CD4-positive, alpha-beta T cell treated with Interleukin-12 subunit alpha and Interleukin-12 subunit beta, for 1 hour (primary cell): ENCODE measurements around the gene VOPP1.

ENCODE experiments used
- DNase-seq: peaks from one replicate; pipeline ENCODE4 v3.0.0-alpha.2; 2020

Gene VOPP1

DNA sequence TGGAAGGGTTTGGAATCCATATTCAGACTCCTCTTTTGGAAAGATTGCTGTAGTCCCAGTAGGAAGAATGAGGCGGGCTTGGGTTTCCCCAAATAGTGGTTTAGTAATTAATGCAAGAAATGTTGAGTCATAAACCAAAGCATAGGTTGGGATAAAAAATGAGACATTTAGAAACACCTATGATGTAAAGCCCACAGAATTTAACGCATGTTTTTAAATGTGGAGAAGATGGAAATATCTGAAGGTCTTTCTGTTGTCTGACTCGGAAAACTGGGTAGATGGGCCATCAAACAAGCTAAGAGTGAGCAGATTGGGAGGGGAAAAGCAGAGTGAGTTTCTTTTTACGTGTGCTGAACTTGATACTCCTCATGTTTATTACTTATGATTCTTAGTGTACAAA lies 145.0 kb downstream of the VOPP1 start:
- DNase-seq: no peak

DNA sequence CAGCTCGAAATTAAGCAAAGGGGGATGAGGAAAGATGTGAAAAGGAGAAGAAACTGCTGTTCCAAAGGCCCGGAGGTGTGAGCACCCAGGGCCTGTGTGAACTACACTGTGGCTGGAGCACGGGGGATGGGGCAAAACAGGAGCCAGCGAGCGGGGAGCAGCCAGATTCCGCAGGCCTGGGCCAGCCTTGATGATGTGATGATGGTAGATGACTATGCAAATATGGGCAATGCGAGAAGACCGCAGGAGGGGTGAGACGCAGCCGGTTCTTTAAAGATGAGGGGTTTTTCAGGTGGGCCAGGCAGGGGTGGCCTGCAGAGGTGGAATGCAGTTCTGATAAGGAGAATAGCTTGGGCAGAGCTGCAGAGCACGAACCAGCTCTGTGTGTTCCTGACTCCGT lies 145.6 kb downstream of the VOPP1 start:
- DNase-seq: no peak

DNA sequence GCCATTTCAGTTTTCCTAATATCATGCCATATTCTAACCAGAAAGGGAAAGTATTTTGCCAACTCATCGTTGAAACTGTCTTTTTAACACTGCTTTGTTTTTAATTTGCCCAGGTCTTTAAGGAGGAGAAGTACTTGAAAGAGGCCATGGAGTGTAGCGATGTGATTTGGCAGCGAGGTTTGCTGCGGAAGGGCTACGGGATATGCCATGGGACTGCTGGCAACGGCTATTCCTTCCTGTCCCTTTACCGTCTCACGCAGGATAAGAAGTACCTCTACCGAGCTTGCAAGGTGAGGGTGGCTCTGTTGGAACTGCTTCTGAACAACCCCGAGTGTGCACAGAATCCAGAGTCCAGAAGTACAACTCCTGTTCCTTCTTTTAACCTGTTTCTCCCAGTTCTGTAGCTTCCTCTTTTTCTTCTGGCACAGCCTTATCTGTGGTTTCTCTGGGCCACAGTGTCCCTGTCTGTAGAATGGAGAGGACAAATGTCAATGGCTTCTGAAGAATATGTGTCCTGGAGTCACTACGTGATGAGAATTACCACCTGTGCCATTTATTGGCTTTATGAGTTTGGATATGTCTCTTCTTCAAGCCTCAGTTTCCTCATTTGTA lies 147.1 kb downstream of the VOPP1 start:
- DNase-seq: no peak

DNA sequence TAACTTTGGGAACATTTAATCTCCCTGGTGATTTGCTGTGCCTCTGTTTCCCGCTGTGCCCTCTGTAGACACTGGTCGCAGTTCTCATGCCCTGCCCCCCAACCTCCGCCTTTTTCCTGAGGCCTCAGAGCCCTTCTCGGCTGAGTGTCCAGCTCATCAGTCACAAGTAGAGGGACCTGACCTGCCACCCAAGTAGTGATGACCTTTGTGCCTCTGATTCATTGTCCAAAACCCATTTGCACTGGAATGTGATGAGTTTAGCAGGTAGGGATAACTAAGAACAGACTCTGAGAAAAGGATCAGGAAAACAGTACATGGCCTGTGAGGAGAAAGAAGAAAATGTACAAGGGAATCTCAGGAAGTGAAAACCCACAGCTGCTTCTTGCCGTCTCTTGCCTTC lies 148.4 kb downstream of the VOPP1 start:
- DNase-seq: no peak

DNA sequence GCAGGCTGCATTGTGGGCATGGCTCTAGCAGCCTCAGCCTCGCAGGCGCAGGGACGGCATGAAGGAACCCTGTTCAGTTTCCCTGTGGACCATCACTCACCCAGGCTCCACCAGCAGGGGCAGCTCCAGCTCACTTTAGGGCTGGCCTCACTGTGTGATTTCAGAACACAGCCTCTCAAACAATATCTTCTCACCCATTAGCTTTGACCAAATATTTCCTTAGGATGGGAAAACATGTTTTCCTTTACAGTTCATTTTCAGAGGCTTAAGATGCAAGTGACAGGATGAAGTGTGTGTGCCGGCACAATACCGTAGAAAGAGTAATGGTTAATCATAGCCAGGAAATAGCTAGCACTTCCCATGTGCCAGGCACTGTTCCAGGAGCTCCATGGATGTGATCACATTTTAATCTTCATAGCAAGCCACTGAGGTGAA lies 149.0 kb downstream of the VOPP1 start:
- no peak for DNase-seq
